ENCODE measurements around the gene KRT34. TPM values are rescaled to one million over a fixed set of nuclear protein-coding genes. Genes with fewer than 3 reads are reported as not detected.

KRT34 gene
- polyA plus RNA-seq, 1 donor, result not detected

DNA sequence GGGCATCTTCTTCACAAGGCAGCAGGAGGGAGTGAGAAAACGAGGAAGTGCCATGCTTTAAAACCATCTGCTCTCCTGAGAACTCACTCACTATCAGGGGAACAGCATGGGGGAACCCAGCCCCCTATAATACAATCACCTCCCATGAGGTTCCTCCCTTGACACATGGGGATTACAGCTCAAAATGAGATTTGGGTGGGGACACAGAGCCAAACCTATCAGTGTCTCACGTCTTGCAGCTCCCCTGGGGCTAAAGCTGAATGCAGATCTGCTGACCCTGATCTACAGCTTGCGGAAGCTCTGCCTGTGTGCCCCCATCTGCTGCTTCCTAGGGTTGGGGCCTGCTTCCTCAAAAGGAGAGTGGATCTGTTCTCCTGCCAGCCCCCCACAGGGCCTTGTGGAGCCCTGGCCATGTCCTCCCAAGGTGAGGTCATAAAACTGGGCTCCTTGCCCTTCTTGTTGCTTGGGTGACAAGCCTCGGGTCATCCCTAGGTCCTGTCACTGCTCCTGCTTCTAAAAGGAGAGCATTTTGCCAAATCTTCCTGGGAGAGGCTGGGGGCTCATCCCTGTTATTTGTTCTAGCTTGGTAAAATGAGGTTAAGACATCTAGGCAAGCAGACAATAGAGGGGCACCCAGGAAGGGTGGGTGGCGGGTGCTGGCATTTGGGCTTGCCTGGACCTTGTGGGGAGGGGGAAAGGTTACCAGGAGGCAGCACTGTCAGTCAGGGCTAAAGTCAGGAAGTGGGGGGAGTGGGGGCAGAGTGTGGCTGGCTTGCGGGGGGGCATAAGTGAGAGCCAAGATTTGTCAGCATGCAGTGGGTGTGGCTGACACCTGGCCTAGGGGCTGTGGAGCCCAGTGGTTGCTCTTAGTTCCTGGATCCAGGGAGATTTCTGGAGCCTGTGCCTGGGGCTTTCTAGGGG, 47.5 kb downstream of the KRT34 start:
- Histone ChIP-seq H3K9me3 (ENCODE audit: control insufficient read depth, low read depth, low read length) (no peaks in the 10 kb centered on the region), H3K27me3 (ENCODE audit: control insufficient read depth, insufficient read depth, low read length) (peaks cover 6% of the 10 kb centered on the region), H3K4me3 (ENCODE audit: low read length) (no peak overlapping the region), H3K27ac (ENCODE audit: low read length) (no peak overlapping the region), H3K36me3 (ENCODE audit: control insufficient read depth, insufficient read depth, low read length) (no peaks in the 10 kb centered on the region), H3K4me1 (ENCODE audit: control insufficient read depth, insufficient read depth, low read length) (no peaks in the 10 kb centered on the region)
- no CpG with 5 or more reads among the region's 6 CpGs for WGBS (ENCODE audit: insufficient coverage, low lambda C conversion rate)
- DNase-seq, result no peak

DNA sequence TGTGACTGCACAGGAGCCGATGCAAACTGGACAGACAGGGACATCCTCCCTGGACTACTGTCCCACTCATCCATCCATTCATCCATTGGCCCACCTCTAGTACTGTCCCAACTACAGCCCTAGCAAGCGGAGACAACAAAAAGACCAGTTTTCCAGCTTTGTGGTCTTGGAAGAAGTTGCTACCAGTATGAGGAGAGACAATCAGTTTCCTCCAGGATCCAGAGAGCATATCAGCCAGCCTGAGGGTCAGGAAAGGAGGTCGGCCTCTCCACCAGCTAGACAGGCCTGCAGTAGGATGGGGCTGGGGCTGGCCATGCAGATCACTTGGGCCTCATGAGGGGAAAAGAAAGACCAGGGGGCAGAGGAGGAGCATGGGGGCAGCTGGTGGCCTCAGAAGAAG, 48.3 kb downstream of the KRT34 start:
- H3K36me3 ChIP-seq (ENCODE audit: control insufficient read depth, insufficient read depth, low read length), result no peaks in the 10 kb centered on the region
- H3K27ac ChIP-seq (ENCODE audit: low read length), result no peak overlapping the region
- WGBS (ENCODE audit: insufficient coverage, low lambda C conversion rate), result no CpG with 5 or more reads among the region's 3 CpGs
- no peaks in the 10 kb centered on the region for H3K9me3 ChIP-seq (ENCODE audit: control insufficient read depth, low read depth, low read length)
- H3K4me1 ChIP-seq (ENCODE audit: control insufficient read depth, insufficient read depth, low read length), result no peaks in the 10 kb centered on the region
- H3K4me3 ChIP-seq (ENCODE audit: low read length), result no peak overlapping the region
- no peak for DNase-seq
- H3K27me3 ChIP-seq (ENCODE audit: control insufficient read depth, insufficient read depth, low read length), result peaks cover 6% of the 10 kb centered on the region

DNA sequence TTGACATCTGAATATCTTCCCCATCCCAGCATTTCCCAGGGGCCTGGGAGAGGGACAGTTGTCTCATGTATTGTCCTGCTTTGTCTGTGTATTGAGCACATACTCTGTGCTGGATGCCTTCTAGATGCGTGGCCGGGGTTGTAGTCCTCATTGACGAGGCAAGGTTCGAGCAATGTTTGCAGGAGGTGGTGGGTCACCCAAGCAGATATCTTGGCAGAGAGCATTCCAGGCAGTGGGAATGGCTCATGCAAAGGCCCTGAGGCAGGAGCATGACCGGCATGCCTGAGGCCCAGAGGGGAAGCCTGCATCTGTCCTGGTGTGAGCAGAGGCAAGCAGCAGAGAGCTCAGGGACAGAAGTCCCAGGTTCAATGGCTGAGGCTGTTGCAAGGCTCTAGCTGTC, 49.0 kb downstream of the KRT34 start:
- H3K4me1 ChIP-seq (ENCODE audit: control insufficient read depth, insufficient read depth, low read length), result no peaks in the 10 kb centered on the region
- WGBS (ENCODE audit: insufficient coverage, low lambda C conversion rate), result no CpG with 5 or more reads among the region's 5 CpGs
- H3K27ac ChIP-seq (ENCODE audit: low read length), result no peak overlapping the region
- H3K27me3 ChIP-seq (ENCODE audit: control insufficient read depth, insufficient read depth, low read length), result peaks cover 6% of the 10 kb centered on the region
- H3K4me3 ChIP-seq (ENCODE audit: low read length), result no peak overlapping the region
- no peaks in the 10 kb centered on the region for H3K9me3 ChIP-seq (ENCODE audit: control insufficient read depth, low read depth, low read length)
- no peaks in the 10 kb centered on the region for H3K36me3 ChIP-seq (ENCODE audit: control insufficient read depth, insufficient read depth, low read length)
- DNase-seq, result no peak

DNA sequence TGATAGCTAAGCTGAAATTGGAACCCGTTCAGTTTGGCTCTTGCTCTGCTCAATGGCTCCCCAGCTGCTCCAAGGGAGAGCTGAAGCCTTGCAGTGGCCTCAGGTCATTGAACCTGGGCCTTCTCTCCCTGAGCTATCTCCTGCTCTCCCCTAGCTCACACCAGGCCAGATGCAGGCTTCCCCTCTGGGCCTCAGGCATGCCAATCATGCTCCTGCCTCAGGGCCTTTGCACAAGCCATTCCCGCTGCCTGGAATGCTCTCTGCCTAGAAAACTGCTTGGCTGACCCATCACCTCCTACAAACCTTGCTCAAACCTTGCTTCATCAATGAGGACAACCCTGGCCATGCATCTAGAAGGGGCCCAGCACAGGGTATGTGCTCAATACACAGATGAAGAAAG, 49.9 kb downstream of the KRT34 start:
- H3K27ac ChIP-seq (ENCODE audit: low read length), result no peak overlapping the region
- no peak for DNase-seq
- H3K4me1 ChIP-seq (ENCODE audit: control insufficient read depth, insufficient read depth, low read length), result no peaks in the 10 kb centered on the region
- no peaks in the 10 kb centered on the region for H3K9me3 ChIP-seq (ENCODE audit: control insufficient read depth, low read depth, low read length)
- WGBS (ENCODE audit: insufficient coverage, low lambda C conversion rate), result no CpG with 5 or more reads among the region's 2 CpGs
- H3K4me3 ChIP-seq (ENCODE audit: low read length), result no peak overlapping the region
- no peaks in the 10 kb centered on the region for H3K36me3 ChIP-seq (ENCODE audit: control insufficient read depth, insufficient read depth, low read length)
- H3K27me3 ChIP-seq (ENCODE audit: control insufficient read depth, insufficient read depth, low read length), result peaks cover 6% of the 10 kb centered on the region

DNA sequence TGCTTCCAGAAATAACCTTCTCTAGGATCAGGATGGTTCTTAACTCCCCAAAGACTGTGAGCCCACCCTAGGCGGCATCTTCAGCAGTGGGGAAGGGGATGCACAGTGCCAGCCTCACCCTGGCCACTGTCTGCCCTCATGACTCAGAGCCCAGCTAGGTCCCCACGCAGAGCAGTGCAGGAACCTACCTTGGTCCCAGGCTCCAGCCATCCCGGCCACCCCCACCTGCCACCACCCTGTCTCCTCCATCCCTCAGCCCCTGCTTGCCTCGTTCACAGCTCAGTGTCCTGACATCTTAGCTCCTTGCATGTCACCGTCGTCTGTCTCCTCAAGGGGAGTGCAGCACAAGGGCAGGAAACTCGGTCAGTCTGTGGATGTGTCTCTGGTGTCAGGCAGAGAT, 50.5 kb downstream of the KRT34 start:
- H3K36me3 ChIP-seq (ENCODE audit: control insufficient read depth, insufficient read depth, low read length), result no peaks in the 10 kb centered on the region

DNA sequence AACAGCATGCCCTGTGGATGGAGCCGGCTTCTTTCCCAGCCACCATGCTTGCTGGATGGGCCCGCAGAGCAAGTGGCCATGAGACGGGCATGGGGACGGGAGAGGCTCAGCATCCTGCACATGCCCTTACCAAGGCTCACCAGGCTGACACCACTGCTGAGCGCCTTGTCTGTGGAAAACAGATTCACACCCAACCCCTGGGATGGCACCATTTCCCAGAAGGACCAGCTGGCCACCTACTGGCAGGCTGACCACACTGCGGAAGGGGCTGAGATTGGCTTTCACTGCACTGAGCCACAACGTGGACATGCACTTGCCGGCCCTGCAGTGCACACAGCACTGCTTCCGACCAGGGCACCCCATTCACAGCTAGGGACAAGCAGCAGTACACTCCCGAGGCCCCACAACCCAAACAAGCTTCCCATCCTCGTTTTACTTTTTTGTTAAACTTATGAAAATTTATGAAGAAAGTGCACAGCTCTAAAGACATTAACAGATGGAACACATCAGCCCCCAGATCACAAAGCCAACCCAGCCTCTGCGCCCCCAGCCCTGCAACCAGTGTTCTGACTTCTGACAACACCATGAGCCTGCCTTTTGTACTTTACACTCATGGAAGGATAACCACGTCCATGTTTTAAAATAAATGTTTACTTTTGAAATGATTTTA, 52.7 kb downstream of the KRT34 start:
- H3K27me3 ChIP-seq (ENCODE audit: control insufficient read depth, insufficient read depth, low read length), result no peaks in the 10 kb centered on the region
- no peaks in the 10 kb centered on the region for H3K4me1 ChIP-seq (ENCODE audit: control insufficient read depth, insufficient read depth, low read length)
- peak in 1 of 2 donors; percentile 18 for DNase-seq
- no peak overlapping the region for H3K4me3 ChIP-seq (ENCODE audit: low read length)
- H3K9me3 ChIP-seq (ENCODE audit: control insufficient read depth, low read depth, low read length), result no peaks in the 10 kb centered on the region
- no peak overlapping the region for H3K27ac ChIP-seq (ENCODE audit: low read length)
- 0% methylated on average over 1 of the region's 13 CpGs for WGBS (ENCODE audit: insufficient coverage, low lambda C conversion rate)
- no peaks in the 10 kb centered on the region for H3K36me3 ChIP-seq (ENCODE audit: control insufficient read depth, insufficient read depth, low read length)

More for the DNA sequence above, 50.5 kb downstream of the KRT34 start:
- no peak overlapping the region for H3K4me3 ChIP-seq (ENCODE audit: low read length)
- peaks cover 4% of the 10 kb centered on the region for H3K27me3 ChIP-seq (ENCODE audit: control insufficient read depth, insufficient read depth, low read length)
- H3K9me3 ChIP-seq (ENCODE audit: control insufficient read depth, low read depth, low read length), result no peaks in the 10 kb centered on the region
- no CpG with 5 or more reads among the region's 7 CpGs for WGBS (ENCODE audit: insufficient coverage, low lambda C conversion rate)
- no peak overlapping the region for H3K27ac ChIP-seq (ENCODE audit: low read length)
- H3K4me1 ChIP-seq (ENCODE audit: control insufficient read depth, insufficient read depth, low read length), result no peaks in the 10 kb centered on the region
- no peak for DNase-seq

DNA sequence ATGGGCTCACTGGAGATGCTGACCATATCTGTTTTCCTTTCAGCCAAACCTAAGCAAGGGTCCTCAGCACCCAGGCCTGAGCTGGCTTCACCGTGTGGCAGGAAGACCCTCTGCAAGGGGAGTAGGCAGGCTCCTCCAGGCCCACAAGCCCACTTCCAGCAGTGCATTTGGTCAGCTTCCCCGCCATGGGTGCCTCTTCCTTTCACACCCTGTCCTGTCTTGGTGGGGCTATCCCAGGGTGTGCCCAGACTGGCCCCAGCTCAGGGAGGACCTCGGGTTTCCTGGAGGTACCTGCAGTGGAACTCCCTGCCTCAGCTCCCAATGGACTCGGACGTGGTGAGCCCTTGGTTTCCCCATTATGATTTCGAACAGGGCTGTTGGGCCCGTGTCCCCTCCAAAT, 53.9 kb downstream of the KRT34 start:
- Histone ChIP-seq H3K4me3 (ENCODE audit: low read length) (no peak overlapping the region), H3K36me3 (ENCODE audit: control insufficient read depth, insufficient read depth, low read length) (no peaks in the 10 kb centered on the region), H3K9me3 (ENCODE audit: control insufficient read depth, low read depth, low read length) (no peaks in the 10 kb centered on the region), H3K4me1 (ENCODE audit: control insufficient read depth, insufficient read depth, low read length) (no peaks in the 10 kb centered on the region), H3K27me3 (ENCODE audit: control insufficient read depth, insufficient read depth, low read length) (no peaks in the 10 kb centered on the region), H3K27ac (ENCODE audit: low read length) (no peak overlapping the region)
- no CpG with 5 or more reads among the region's 7 CpGs for WGBS (ENCODE audit: insufficient coverage, low lambda C conversion rate)
- DNase-seq, result no peak

Other genes starting within 250 kb of the KRT34 start
- not detected for gene KRTAP4-6, start 241.8 kb downstream of the KRT34 start, polyA plus RNA-seq
- gene KRTAP4-5, start 232.5 kb downstream of the KRT34 start, polyA plus RNA-seq, result not detected
- gene KRTAP4-4, start 221.6 kb downstream of the KRT34 start, polyA plus RNA-seq, result not detected
- not detected for gene KRTAP4-3, start 214.1 kb downstream of the KRT34 start, polyA plus RNA-seq
- gene KRTAP4-2, start 204.1 kb downstream of the KRT34 start, polyA plus RNA-seq, result not detected
- gene KRTAP4-1, start 197.4 kb downstream of the KRT34 start, polyA plus RNA-seq, result not detected
- gene KRTAP9-1, start 192.4 kb downstream of the KRT34 start, polyA plus RNA-seq, result not detected
- gene KRTAP9-2, start 155.7 kb downstream of the KRT34 start, polyA plus RNA-seq, result not detected
- not detected for gene KRTAP9-3, start 149.9 kb downstream of the KRT34 start, polyA plus RNA-seq
- gene KRTAP9-8, start 144.3 kb downstream of the KRT34 start, polyA plus RNA-seq, result not detected
- gene KRTAP9-4, start 132.6 kb downstream of the KRT34 start, polyA plus RNA-seq, result not detected
- gene KRTAP9-9, start 126.9 kb downstream of the KRT34 start, polyA plus RNA-seq, result not detected
- gene KRTAP9-6, start 116.9 kb downstream of the KRT34 start, polyA plus RNA-seq, result not detected
- not detected for gene KRTAP9-7, start 106.6 kb downstream of the KRT34 start, polyA plus RNA-seq
- gene KRTAP29-1, start 79.5 kb downstream of the KRT34 start, polyA plus RNA-seq, result not detected
- gene KRTAP16-1, start 73.0 kb downstream of the KRT34 start, polyA plus RNA-seq, result not detected
- gene KRTAP17-1, start 66.6 kb downstream of the KRT34 start, polyA plus RNA-seq, result 0.07 TPM
- gene KRT33A, start 31.5 kb downstream of the KRT34 start, polyA plus RNA-seq, result not detected
- not detected for gene KRT33B, start 12.5 kb downstream of the KRT34 start, polyA plus RNA-seq
- gene KRT31, start 15.3 kb upstream of the KRT34 start, polyA plus RNA-seq, result not detected
- gene KRT37, start 42.3 kb upstream of the KRT34 start, polyA plus RNA-seq, result not detected
- gene KRT38, start 58.7 kb upstream of the KRT34 start, polyA plus RNA-seq, result not detected
- gene KRT32, start 85.1 kb upstream of the KRT34 start, polyA plus RNA-seq, result not detected
- not detected for gene KRT35, start 98.8 kb upstream of the KRT34 start, polyA plus RNA-seq
- 0.03 TPM for gene KRT36, start 107.6 kb upstream of the KRT34 start, polyA plus RNA-seq
- 0.94 TPM for gene KRT13, start 123.3 kb upstream of the KRT34 start, polyA plus RNA-seq
- gene KRT15, start 136.6 kb upstream of the KRT34 start, polyA plus RNA-seq, result 0.79 TPM
- 81.9 TPM for gene KRT19, start 146.0 kb upstream of the KRT34 start, polyA plus RNA-seq
- gene KRT9, start 189.8 kb upstream of the KRT34 start, polyA plus RNA-seq, result not detected
- gene KRT14, start 204.6 kb upstream of the KRT34 start, polyA plus RNA-seq, result 0.07 TPM
- not detected for gene KRT16, start 230.5 kb upstream of the KRT34 start, polyA plus RNA-seq
- gene KRT17, start 242.3 kb upstream of the KRT34 start, polyA plus RNA-seq, result 1.1 TPM

All from large intestine (tissue), 3 donors.